IMR-90 (cell line): ENCODE measurements around the gene PAX3.

Experiments
- CEBPB ChIP-seq: IDR thresholded peaks from 2 replicates; pipeline ENCODE4 v1.6.1; 2012; ENCODE audit warnings: low read depth, low read length, improper control_type of control experiment
- CTCF ChIP-seq: conservative IDR thresholded peaks from 2 replicates; pipeline ENCODE4 v1.5.1; 2012; ENCODE audit warnings: mild to moderate bottlenecking, low read depth, low read length, improper control_type of control experiment
- ELK1 ChIP-seq: fragments of 150-350 bp; IDR thresholded peaks from 2 replicates; pipeline ENCODE4 v1.6.1; 2016; ENCODE audit warnings: low read depth, mild to moderate bottlenecking, low read length, moderate library complexity, borderline replicate concordance
- FOS ChIP-seq: fragments of 150-350 bp; IDR thresholded peaks from 2 replicates; pipeline ENCODE4 v1.6.1; 2016; ENCODE audit warnings: low read depth, low read length
- MAFK ChIP-seq: IDR thresholded peaks from 2 replicates; pipeline ENCODE4 v1.6.1; 2012; ENCODE audit warnings: low read depth, low read length, improper control_type of control experiment
- MAZ ChIP-seq: IDR thresholded peaks from 2 replicates; pipeline ENCODE4 v1.6.1; 2012; ENCODE audit warnings: low read depth, mild to moderate bottlenecking, low read length, improper control_type of control experiment, moderate library complexity, borderline replicate concordance
- MXI1 ChIP-seq: IDR thresholded peaks from 2 replicates; pipeline ENCODE4 v1.6.1; 2012; ENCODE audit warnings: low read depth, mild to moderate bottlenecking, low read length, moderate library complexity, borderline replicate concordance
- NFE2L2 ChIP-seq: fragments of 150-350 bp; IDR thresholded peaks from 2 replicates; pipeline ENCODE4 v1.6.1; 2016; ENCODE audit warnings: low read depth, mild to moderate bottlenecking, low read length
- POLR2A ChIP-seq: IDR thresholded peaks from 2 replicates; pipeline ENCODE4 v1.6.1; 2012; ENCODE audit warnings: mild to moderate bottlenecking, low read depth, low read length
- RAD21 ChIP-seq: IDR thresholded peaks from 2 replicates; pipeline ENCODE4 v1.6.1; 2012; ENCODE audit warnings: low read length, improper control_type of control experiment
- RCOR1 ChIP-seq: IDR thresholded peaks from 2 replicates; pipeline ENCODE4 v1.6.1; 2012; ENCODE audit warnings: mild to moderate bottlenecking, low read length, improper control_type of control experiment; ENCODE audit not compliant: insufficient replicate concordance
- USF2 ChIP-seq: fragments of 150-350 bp; IDR thresholded peaks from 2 replicates; pipeline ENCODE4 v1.6.1; 2017; ENCODE audit warnings: mild to moderate bottlenecking, antibody characterized with exemption, low read length, low read depth

- TF ChIP-seq CTCF (no peak), NFE2L2 (no peak), USF2 (no peak), MAZ (no peak), RCOR1 (no peak), CEBPB (no peak), POLR2A (no peak), MAFK (no peak), MXI1 (no peak), ELK1 (no peak), RAD21 (no peak), FOS (no peak)
These were observed 28.4 kb downstream of the PAX3 start for GRCh38 chr2:222270396-222270795.
